ENCODE results near the gene TAS2R10. TPM values are rescaled to one million over a fixed set of nuclear protein-coding genes. Genes with fewer than 3 reads are reported as not detected.

TAS2R10 gene, protein sequence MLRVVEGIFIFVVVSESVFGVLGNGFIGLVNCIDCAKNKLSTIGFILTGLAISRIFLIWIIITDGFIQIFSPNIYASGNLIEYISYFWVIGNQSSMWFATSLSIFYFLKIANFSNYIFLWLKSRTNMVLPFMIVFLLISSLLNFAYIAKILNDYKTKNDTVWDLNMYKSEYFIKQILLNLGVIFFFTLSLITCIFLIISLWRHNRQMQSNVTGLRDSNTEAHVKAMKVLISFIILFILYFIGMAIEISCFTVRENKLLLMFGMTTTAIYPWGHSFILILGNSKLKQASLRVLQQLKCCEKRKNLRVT
- not detected in 2 replicates for total RNA-seq

DNA sequence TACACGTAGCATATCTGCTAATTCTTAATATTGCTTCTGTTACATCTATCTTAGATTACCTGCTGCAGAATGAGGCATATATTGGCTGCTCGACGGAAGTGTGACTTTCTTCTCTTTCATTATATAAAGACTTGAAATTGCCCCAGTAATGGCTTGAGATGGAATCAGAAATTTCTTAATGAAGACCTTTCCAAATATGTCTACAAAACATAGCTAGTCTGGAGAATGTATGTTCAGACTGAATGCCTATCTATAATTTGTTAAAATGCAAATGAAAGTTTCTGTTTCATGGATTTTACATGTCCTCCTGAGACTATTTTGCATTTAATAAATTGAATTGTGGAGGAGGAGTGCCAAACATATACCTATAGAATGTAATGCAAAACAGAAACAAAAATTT, at the start of gene TAS2R10:
TSS of gene TAS2R10 (minus strand) at position 101 of the 400 bp plus-strand sequence. CDS start at position 12, 89 bp downstream.
- Mint-ChIP-seq H3K4me3 (no peak within 1 kb of the TSS), H3K27me3 (ENCODE audit: insufficient read depth) (peaks cover 5% of the 10 kb centered on the region), H3K36me3 (ENCODE audit: low read depth) (no peaks in the 10 kb centered on the region), H3K27ac (no peak within 1 kb of the TSS), H3K4me1 (ENCODE audit: low read depth) (no peaks in the 10 kb centered on the region), H3K9me3 (no peaks in the 10 kb centered on the region)
- intact Hi-C loops (cut with micrococcal nuclease): no loop called here
- DNase-seq (ENCODE audit: low spot score): no peak

DNA sequence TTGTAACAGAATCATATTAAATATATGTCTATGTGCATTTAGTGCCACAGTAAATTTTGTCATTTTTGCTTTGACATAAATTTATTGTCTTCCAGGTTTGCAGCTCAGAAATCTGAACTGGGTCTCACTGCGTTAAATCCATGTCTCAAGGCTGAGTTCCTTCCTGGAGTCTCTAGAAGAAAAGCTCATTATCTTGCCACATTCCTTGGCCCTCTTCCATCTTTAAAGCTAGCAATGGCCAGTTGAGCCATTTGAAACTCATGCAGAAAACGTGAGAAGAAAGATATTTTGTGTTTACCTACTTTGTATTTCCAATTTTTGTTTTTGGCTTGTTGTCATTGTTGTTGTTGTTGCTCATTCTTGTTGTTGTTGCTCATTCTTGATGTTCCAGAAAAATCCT, 47.2 kb upstream of the TAS2R10 start:
- no peak overlapping the region for H3K27ac Mint-ChIP-seq
- intact Hi-C loops (cut with micrococcal nuclease): no loop called here
- H3K9me3 Mint-ChIP-seq: no peaks in the 10 kb centered on the region
- H3K4me1 Mint-ChIP-seq (ENCODE audit: low read depth): no peaks in the 10 kb centered on the region
- DNase-seq (ENCODE audit: low spot score): no peak
- no peaks in the 10 kb centered on the region for H3K36me3 Mint-ChIP-seq (ENCODE audit: low read depth)
- H3K4me3 Mint-ChIP-seq: no peak overlapping the region
- no peaks in the 10 kb centered on the region for H3K27me3 Mint-ChIP-seq (ENCODE audit: insufficient read depth)

DNA sequence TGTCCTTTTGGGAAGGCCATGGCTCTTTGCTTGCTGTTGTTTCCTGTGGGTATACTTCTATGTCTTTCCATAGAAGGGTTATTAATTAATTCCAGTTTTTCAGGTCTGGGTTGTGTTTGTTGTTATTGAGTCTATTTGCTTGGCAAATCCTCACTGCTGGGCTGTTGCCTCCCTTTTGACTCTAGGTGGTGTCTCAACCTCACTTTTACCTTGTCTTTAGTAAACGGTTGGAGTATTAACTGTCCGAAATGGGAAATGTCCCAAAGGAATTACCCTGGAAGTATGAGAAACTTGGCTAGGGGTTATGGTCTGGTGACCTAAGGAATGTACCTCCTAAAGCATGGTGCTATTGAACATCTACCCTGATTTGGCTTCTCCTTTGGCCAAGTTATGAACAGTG, 41.2 kb upstream of the TAS2R10 start:
- no peak for DNase-seq (ENCODE audit: low spot score)
- Mint-ChIP-seq H3K27me3 (ENCODE audit: insufficient read depth) (no peaks in the 10 kb centered on the region), H3K4me1 (ENCODE audit: low read depth) (no peaks in the 10 kb centered on the region), H3K27ac (no peak overlapping the region), H3K36me3 (ENCODE audit: low read depth) (no peaks in the 10 kb centered on the region), H3K9me3 (peaks cover 2% of the 10 kb centered on the region), H3K4me3 (no peak overlapping the region)
- intact Hi-C loops (cut with micrococcal nuclease): no loop called here

DNA sequence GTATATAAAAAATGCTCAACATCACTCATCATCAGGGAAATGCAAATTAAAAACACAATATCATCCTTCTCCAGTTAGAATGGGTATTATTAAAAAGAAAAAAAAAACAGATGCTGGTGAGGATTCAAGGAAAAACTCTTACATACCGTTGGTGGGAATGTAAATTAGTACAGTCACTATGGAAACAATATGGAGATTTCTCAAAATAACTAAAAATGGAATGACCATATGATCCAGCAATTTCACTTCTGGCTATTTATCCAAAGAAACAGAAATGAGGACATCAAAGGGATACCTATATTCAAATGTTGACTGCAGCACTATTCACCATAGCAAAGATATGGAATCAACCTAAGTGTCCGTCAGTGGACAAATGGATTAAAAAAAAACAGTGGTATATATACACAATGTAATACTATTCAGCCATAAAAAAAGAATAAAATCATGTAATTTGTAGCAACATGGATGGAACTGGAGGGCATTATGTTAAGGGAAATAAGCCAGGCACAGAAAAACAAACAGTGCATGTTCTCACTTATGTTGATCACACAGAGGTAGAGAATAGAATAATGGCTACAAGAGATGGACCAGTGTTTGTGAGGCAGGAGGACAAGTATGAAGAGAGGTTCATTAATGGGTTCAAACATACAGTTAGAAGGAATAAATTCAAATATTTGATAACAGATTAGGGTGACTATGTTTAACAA, 37.5 kb upstream of the TAS2R10 start:
- Mint-ChIP-seq H3K4me1 (ENCODE audit: low read depth) (no peaks in the 10 kb centered on the region), H3K9me3 (peaks cover 25% of the 10 kb centered on the region), H3K27ac (no peak overlapping the region), H3K27me3 (ENCODE audit: insufficient read depth) (no peaks in the 10 kb centered on the region), H3K36me3 (ENCODE audit: low read depth) (peaks cover 12% of the 10 kb centered on the region), H3K4me3 (no peak overlapping the region)
- intact Hi-C loops (cut with micrococcal nuclease): no loop called here
- DNase-seq (ENCODE audit: low spot score): no peak

DNA sequence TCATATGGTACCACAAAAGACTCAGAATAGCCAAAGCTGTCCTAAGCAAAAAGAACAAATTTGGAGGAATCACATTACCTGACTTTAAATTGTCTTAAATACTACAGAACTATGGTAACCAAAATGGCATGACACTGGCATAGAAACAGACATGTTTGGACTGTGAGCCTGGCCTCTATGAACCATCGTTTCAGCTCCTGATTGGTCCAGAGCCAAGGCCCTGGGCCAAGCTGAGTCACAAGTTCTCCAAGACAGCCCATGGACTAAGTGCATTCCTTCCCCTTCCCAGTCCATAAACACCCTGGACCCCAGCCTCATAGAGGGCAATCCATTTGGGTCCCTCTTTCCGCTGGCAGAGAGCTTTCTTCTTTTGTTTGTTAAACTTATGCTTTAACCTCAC, 35.2 kb upstream of the TAS2R10 start:
- intact Hi-C loops (cut with micrococcal nuclease): no loop called here
- Mint-ChIP-seq H3K4me3 (no peak overlapping the region), H3K4me1 (ENCODE audit: low read depth) (no peaks in the 10 kb centered on the region), H3K36me3 (ENCODE audit: low read depth) (peaks cover 17% of the 10 kb centered on the region), H3K27me3 (ENCODE audit: insufficient read depth) (no peaks in the 10 kb centered on the region), H3K27ac (no peak overlapping the region), H3K9me3 (peaks cover 45% of the 10 kb centered on the region)
- DNase-seq (ENCODE audit: low spot score): no peak

DNA sequence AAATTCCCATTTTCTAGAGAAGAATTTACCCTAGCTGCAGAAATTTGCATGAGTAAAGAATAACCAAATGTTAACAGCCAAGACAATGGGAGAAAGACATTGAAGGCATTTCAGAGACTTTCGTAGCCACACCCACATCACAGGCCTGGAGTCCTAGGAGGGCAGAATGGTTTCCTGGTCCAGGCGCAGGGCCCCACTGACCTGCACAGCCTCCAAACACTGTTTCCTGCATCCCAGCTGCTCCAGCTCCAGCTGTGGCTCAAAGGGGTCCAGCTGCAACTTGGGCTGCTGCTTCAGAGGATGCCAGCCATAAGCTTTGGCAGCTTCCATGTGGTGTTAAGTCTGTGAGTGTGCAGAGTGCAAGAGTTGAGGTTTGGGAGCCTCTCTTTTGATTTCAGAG, 29.6 kb upstream of the TAS2R10 start:
- H3K4me1 Mint-ChIP-seq (ENCODE audit: low read depth): peaks cover 12% of the 10 kb centered on the region
- intact Hi-C loops (cut with micrococcal nuclease): no loop called here
- H3K9me3 Mint-ChIP-seq: peaks cover 47% of the 10 kb centered on the region
- H3K36me3 Mint-ChIP-seq (ENCODE audit: low read depth): peaks cover 24% of the 10 kb centered on the region
- no peak for DNase-seq (ENCODE audit: low spot score)
- no peak overlapping the region for H3K27ac Mint-ChIP-seq
- H3K4me3 Mint-ChIP-seq: no peak overlapping the region
- H3K27me3 Mint-ChIP-seq (ENCODE audit: insufficient read depth): no peaks in the 10 kb centered on the region

DNA sequence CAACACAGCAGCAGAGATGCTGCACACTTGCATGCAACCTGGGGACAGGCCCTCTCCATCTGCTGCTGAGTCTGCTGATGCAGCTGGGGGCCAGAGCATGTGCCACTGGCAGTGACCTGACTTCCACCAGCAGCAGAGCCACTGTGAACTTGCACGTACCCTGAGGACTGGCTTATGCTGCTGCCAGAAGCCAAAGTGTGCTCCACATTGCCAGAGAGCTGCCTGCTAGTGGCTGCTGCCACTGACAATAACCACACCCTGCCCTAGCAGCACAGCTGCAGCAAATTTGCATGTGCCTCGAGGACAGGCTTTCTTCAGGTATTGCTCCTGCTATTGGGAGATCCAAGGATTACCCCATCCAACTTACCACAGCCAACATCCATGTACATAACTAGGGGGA, 27.6 kb upstream of the TAS2R10 start:
- peaks cover 33% of the 10 kb centered on the region for H3K4me1 Mint-ChIP-seq (ENCODE audit: low read depth)
- H3K9me3 Mint-ChIP-seq: peaks cover 33% of the 10 kb centered on the region
- intact Hi-C loops (cut with micrococcal nuclease): no loop called here
- no peak overlapping the region for H3K4me3 Mint-ChIP-seq
- no peak overlapping the region for H3K27ac Mint-ChIP-seq
- peaks cover 16% of the 10 kb centered on the region for H3K36me3 Mint-ChIP-seq (ENCODE audit: low read depth)
- no peaks in the 10 kb centered on the region for H3K27me3 Mint-ChIP-seq (ENCODE audit: insufficient read depth)
- DNase-seq (ENCODE audit: low spot score): no peak

DNA sequence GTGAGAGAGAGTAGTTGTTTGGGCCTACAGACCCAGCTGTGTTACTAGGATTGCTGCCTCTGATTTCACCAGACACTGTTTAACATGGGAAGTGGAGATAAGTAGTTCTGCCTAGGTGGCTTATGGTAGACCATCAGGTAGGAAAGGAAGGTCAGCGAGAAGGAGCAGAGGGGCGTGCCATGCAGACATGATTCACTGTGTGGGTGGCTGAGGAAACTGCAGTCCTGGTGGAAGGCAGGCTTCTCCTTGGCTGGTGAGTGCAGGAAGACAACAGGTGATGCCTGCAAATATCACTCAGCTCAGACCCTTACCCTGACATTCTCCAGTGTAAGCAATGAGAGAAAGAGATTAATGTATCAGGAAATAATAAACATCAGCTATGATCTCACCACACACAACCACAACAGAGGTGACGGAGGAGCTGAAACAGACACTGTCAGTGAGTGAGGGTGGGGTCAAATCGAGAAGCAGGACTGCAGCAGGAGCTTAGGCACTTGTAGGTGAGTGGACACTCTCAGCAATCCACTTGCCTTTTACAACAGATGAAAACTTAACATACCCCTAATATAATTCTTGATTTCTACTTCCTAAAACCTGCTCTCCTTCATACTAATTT, 25.2 kb upstream of the TAS2R10 start:
- Mint-ChIP-seq H3K27me3 (ENCODE audit: insufficient read depth) (no peaks in the 10 kb centered on the region), H3K9me3 (peaks cover 12% of the 10 kb centered on the region), H3K36me3 (ENCODE audit: low read depth) (peaks cover 10% of the 10 kb centered on the region), H3K4me1 (ENCODE audit: low read depth) (peaks cover 34% of the 10 kb centered on the region), H3K27ac (no peak overlapping the region), H3K4me3 (no peak overlapping the region)
- intact Hi-C loops (cut with micrococcal nuclease): no loop called here
- no peak for DNase-seq (ENCODE audit: low spot score)

DNA sequence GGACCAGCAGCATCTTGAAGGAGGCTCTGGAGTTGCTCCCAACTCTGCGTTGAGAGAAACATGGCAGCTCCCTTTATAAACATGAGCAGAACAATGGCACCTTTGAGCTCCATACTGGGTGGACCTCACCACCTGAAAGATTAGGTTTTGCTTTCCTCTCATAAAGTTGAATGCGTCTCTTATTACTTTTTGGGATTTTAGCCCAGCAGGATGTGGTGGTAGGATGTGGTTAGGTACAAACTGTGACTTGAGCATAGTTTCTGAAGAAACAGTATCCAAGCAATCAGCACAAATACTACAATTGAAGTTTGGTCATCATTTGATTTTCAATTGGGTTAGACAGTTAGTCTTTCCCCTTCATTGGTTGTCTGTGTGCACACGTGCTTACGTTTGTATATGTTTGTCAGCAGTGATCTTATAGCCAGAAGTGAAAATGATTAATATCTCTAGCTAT, 23.3 kb upstream of the TAS2R10 start, which contains the start of gene PRR4:
TSS of gene PRR4 (minus strand) at position 51 of the 454 bp plus-strand sequence. CDS start at position 13, 38 bp downstream.
- peaks cover 5% of the 10 kb centered on the region for H3K36me3 Mint-ChIP-seq (ENCODE audit: low read depth)
- intact Hi-C loops (cut with micrococcal nuclease): no loop called here
- peaks cover under 1% of the 10 kb centered on the region for H3K9me3 Mint-ChIP-seq
- peak; percentile 37 for DNase-seq (ENCODE audit: low spot score)
- H3K4me1 Mint-ChIP-seq (ENCODE audit: low read depth): peaks cover 34% of the 10 kb centered on the region
- H3K4me3 Mint-ChIP-seq: no peak within 1 kb of the TSS
- H3K27me3 Mint-ChIP-seq (ENCODE audit: insufficient read depth): no peaks in the 10 kb centered on the region
- H3K27ac Mint-ChIP-seq: no peak within 1 kb of the TSS

DNA sequence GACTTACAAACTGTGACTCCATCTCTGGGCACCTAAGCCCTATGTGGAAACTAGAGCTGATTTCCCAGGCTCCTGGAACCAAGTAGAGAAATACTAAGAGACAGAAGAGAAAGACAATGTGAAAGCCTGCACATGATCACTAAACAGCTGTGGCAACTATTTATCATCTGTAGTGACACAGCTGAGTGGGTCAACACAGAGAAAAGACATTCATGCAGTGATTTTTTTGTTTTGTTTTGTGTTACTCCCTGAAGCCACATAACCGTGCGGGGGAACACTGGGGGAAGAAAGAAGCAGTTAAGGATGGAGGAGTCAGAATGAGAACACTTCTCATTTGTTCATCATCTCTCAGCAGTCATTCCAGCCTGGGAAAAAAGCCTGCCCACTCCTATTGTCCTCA, 21.6 kb upstream of the TAS2R10 start:
- H3K4me1 Mint-ChIP-seq (ENCODE audit: low read depth): peaks cover 34% of the 10 kb centered on the region
- H3K27me3 Mint-ChIP-seq (ENCODE audit: insufficient read depth): no peaks in the 10 kb centered on the region
- intact Hi-C loops (cut with micrococcal nuclease): no loop called here
- H3K27ac Mint-ChIP-seq: no peak overlapping the region
- no peak for DNase-seq (ENCODE audit: low spot score)
- H3K36me3 Mint-ChIP-seq (ENCODE audit: low read depth): peaks cover 5% of the 10 kb centered on the region
- no peaks in the 10 kb centered on the region for H3K9me3 Mint-ChIP-seq
- no peak overlapping the region for H3K4me3 Mint-ChIP-seq

DNA sequence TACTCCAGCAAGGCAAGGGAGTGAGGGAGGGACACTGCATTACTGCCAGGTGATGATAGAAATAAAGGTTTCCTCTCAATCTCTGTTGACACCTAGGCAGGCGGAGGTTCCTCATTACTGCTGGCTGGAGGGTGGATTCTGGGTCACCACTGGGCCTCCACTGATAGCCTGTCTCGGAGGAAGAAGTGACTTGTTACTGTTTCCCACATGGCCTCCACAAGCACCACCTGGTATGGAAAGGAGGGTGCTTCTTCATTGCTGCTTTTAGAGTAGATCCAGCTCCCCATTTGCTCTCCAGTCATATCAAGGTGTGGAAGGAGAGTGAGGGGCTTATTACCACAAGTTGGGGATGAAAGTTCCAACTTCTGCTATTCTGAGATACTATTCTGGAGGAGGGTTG, 16.7 kb upstream of the TAS2R10 start:
- Mint-ChIP-seq H3K27ac (no peak overlapping the region), H3K4me3 (no peak overlapping the region), H3K27me3 (ENCODE audit: insufficient read depth) (no peaks in the 10 kb centered on the region), H3K36me3 (ENCODE audit: low read depth) (peaks cover 5% of the 10 kb centered on the region), H3K4me1 (ENCODE audit: low read depth) (no peaks in the 10 kb centered on the region), H3K9me3 (no peaks in the 10 kb centered on the region)
- DNase-seq (ENCODE audit: low spot score): no peak
- intact Hi-C loops (cut with micrococcal nuclease): no loop called here

DNA sequence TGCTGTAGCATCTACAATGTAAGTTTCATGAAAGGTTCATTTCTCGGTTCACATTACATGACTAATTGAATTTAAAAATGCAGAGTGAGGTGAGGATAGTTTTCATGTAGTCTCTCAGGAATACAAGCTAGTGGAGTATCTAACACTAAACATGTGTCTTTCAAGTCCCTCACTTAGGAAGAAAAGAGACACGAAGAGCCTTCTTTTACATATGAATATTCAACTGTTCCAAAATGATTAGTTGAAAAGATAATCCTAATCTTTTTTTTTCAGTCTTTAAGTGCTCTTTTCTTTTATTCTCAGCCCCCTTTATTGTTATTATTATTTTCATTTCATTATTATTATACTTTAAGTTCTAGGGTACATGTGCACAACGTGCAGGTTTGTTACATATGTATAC, 12.3 kb upstream of the TAS2R10 start:
- no peaks in the 10 kb centered on the region for H3K9me3 Mint-ChIP-seq
- no peak for DNase-seq (ENCODE audit: low spot score)
- no peaks in the 10 kb centered on the region for H3K4me1 Mint-ChIP-seq (ENCODE audit: low read depth)
- no peak overlapping the region for H3K4me3 Mint-ChIP-seq
- peaks cover 2% of the 10 kb centered on the region for H3K36me3 Mint-ChIP-seq (ENCODE audit: low read depth)
- no peaks in the 10 kb centered on the region for H3K27me3 Mint-ChIP-seq (ENCODE audit: insufficient read depth)
- intact Hi-C loops (cut with micrococcal nuclease): no loop called here
- H3K27ac Mint-ChIP-seq: no peak overlapping the region

DNA sequence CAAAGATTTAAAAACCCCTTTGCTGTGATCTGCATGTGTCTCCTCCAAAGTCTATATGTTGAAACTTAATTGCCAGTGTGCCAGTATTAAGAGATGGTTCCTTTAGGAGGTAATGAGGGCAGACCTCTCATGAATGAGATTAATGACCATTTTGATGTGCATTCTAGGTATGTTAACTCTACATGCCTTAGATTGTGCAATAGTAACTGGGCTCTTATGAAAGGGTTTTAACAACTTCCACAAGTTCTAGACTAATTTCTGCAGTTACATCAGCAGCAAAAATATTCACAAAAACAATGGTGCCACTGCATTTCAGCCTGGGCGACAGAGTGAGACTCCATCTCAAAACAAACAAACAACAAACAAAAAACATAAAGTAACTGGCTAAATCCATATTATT, 3.8 kb upstream of the TAS2R10 start:
- intact Hi-C loops (cut with micrococcal nuclease): no loop called here
- Mint-ChIP-seq H3K36me3 (ENCODE audit: low read depth) (no peaks in the 10 kb centered on the region), H3K4me3 (no peak overlapping the region), H3K4me1 (ENCODE audit: low read depth) (no peaks in the 10 kb centered on the region), H3K27me3 (ENCODE audit: insufficient read depth) (peaks cover 2% of the 10 kb centered on the region), H3K27ac (no peak overlapping the region), H3K9me3 (no peaks in the 10 kb centered on the region)
- no peak for DNase-seq (ENCODE audit: low spot score)

Data from activated T-helper 1 cell treated with anti-CD3 and anti-CD28 coated beads, Interleukin-12 subunit alpha, Interleukin-12 subunit beta, Interleukin-2, Interleukin-4 antibody, amounts not matched to agents 30 ng/mL and 10 ng/mL and 1 ng/mL, durations not matched to agents 14 hours and 24 hours and 36 hours (primary cell).